ENCODE data around the gene GSTO1.

- TF ChIP-seq POLR2A (IDR thresholded peaks at IDR 0.05) (no peak), CTCF (IDR thresholded peaks at IDR 0.05) (no peak)
Measured at GRCh38 chr10:104252368-104252767, 2.3 kb upstream of the GSTO1 start.
